Fibroblast of lung (primary cell): ENCODE data around the gene ZNF664. TPM values are rescaled to one million over a fixed set of nuclear protein-coding genes. Genes with fewer than 3 reads are reported as not detected.
A peak's percentile ranks its signal among the peaks of the same experiment; 100 is the strongest.

Experiments
- DNase-seq, 2 donors: peaks; one replicate each; pipeline versions ENCODE4 v3.0.0 to v3.0.0-alpha.2; 2010; ENCODE audit warnings: low read depth in 2 of 2
- H2AFZ ChIP-seq: 2 replicates; pipeline ENCODE4 v1.5.1; 2012; ENCODE audit warnings: low read length, control low read depth, inconsistent platforms
- H3K27ac ChIP-seq: 2 replicates; pipeline ENCODE4 v1.5.1; 2011; ENCODE audit warnings: low read length, control low read depth; ENCODE audit not compliant: insufficient read depth
- H3K27me3 ChIP-seq: 2 replicates; pipeline ENCODE4 v1.5.1; 2011; ENCODE audit warnings: mild to moderate bottlenecking, low read length; ENCODE audit not compliant: control insufficient read depth, insufficient read depth
- H3K36me3 ChIP-seq: 2 replicates; pipeline ENCODE4 v1.5.1; 2011; ENCODE audit warnings: low read length; ENCODE audit not compliant: control insufficient read depth, insufficient read depth
- H3K4me1 ChIP-seq: 2 replicates; pipeline ENCODE4 v1.5.1; 2011; ENCODE audit warnings: low read length; ENCODE audit not compliant: control insufficient read depth, insufficient read depth; ENCODE audit errors: extremely low read depth
- H3K4me2 ChIP-seq: 2 replicates; pipeline ENCODE4 v1.5.1; 2011; ENCODE audit warnings: low read length, control low read depth; ENCODE audit not compliant: insufficient read depth; ENCODE audit errors: extremely low read depth
- H3K4me3 ChIP-seq, 4 experiments: fragments of 200-600 bp in 1 of 4; sonication (generic) in 1 of 4; replicated peaks in 1 of 4; 2 replicates each; pipeline ENCODE4 v1.5.1; 2011 to 2016; ENCODE audit warnings: low read length in 4 of 4, low read depth in 3 of 4, mild to moderate bottlenecking in 3 of 4, control low read depth in 2 of 4, inconsistent platforms in 1 of 4, mixed read lengths in 1 of 4; ENCODE audit not compliant: insufficient read depth in 1 of 4; ENCODE audit errors: control extremely low read depth in 1 of 4
- H3K79me2 ChIP-seq: 2 replicates; pipeline ENCODE4 v1.5.1; 2012; ENCODE audit warnings: mild to moderate bottlenecking, low read length, inconsistent platforms; ENCODE audit not compliant: control insufficient read depth, insufficient read depth
- H3K9ac ChIP-seq: 2 replicates; pipeline ENCODE4 v1.5.1; 2011; ENCODE audit warnings: mild to moderate bottlenecking, low read length, control low read depth; ENCODE audit not compliant: insufficient read depth
- H3K9me3 ChIP-seq: 2 replicates; pipeline ENCODE4 v1.5.1; 2012; ENCODE audit warnings: low read depth, low read length; ENCODE audit not compliant: control insufficient read depth, insufficient read depth
- H4K20me1 ChIP-seq: 2 replicates; pipeline ENCODE4 v1.5.1; 2011; ENCODE audit warnings: low read length; ENCODE audit not compliant: control insufficient read depth, insufficient read depth; ENCODE audit errors: extremely low read depth
- CTCF ChIP-seq, 2 donors: IDR thresholded peaks in 1 of 2; conservative IDR thresholded peaks in 1 of 2; 1 replicate in 1 of 2; 2 replicates in 1 of 2; pipeline ENCODE4 v1.5.1; 2011 to 2012; ENCODE audit warnings: low read length in 2 of 2, control low read depth in 1 of 2, inconsistent platforms in 1 of 2, low read depth in 1 of 2, mild to moderate bottlenecking in 1 of 2
- EZH2 ChIP-seq: IDR thresholded peaks from 2 replicates; pipeline ENCODE4 v1.5.1; 2012; ENCODE audit warnings: low read length, control low read depth, mild to moderate bottlenecking; ENCODE audit errors: missing control alignments
- polyA plus RNA-seq, 2 donors: library from polyadenylated mRNA; depleted of rRNA in 1 of 2; stranded (reverse) in 1 of 2; unstranded in 1 of 2; fragments of >200 nt; gene quantifications; 2 replicates each; pipeline ENCODE4 v1.2.1, GENCODE V29; 2011 to 2012; ENCODE audit warnings: missing spikeins in 1 of 2
- total RNA-seq: library from RNA; depleted of rRNA; stranded (reverse); fragments of >200 nt; gene quantifications from 2 replicates; pipeline ENCODE4 v1.2.1, GENCODE V29; 2014

Gene ZNF664
- total and polyA plus RNA-seq, 2 donors (not counting 1 experiment from before 2014, with no cell fraction given) = 43.9 to 55.1 TPM

GRCh38 chr12:123942911-123943648 is 29.9 kb upstream of the ZNF664 start:
- Histone ChIP-seq H3K4me2 (no peak overlapping the region), H3K27me3 (no peaks in the 10 kb centered on the region), H3K9ac (no peak overlapping the region), H3K4me3 (no peak overlapping the region), H3K27ac (no peak overlapping the region), H4K20me1 (no peaks in the 10 kb centered on the region), H3K79me2 (no peaks in the 10 kb centered on the region), H3K4me1 (no peaks in the 10 kb centered on the region), H2AFZ (no peak overlapping the region), H3K36me3 (no peaks in the 10 kb centered on the region), H3K9me3 (no peaks in the 10 kb centered on the region)
- TF ChIP-seq CTCF (conservative IDR thresholded peaks at IDR 0.05 in 1 of 2, IDR thresholded peaks at IDR 0.05 in 1 of 2; ENCODE audit: low read depth in 1 of 2, low read length in 2 of 2) = no peak
- no peak for TF ChIP-seq EZH2
- DNase-seq = peak; percentile 45 to 66

- H3K79me2 ChIP-seq = no peaks in the 10 kb centered on the region
- H3K9ac ChIP-seq = no peak overlapping the region
- DNase-seq = no peak
- no peaks in the 10 kb centered on the region for H3K27me3 ChIP-seq
- H2AFZ ChIP-seq = no peak overlapping the region
- no peak overlapping the region for H3K27ac ChIP-seq
- no peaks in the 10 kb centered on the region for H3K4me1 ChIP-seq
- H3K4me3 ChIP-seq = no peak overlapping the region
- no peak for TF ChIP-seq EZH2
- TF ChIP-seq CTCF (conservative IDR thresholded peaks at IDR 0.05 in 1 of 2, IDR thresholded peaks at IDR 0.05 in 1 of 2; ENCODE audit: low read depth in 1 of 2, low read length in 2 of 2) = no peak
- H3K36me3 ChIP-seq = no peaks in the 10 kb centered on the region
- no peaks in the 10 kb centered on the region for H4K20me1 ChIP-seq
- no peak overlapping the region for H3K4me2 ChIP-seq
- no peaks in the 10 kb centered on the region for H3K9me3 ChIP-seq
These were observed 29.2 kb upstream of the ZNF664 start for GRCh38 chr12:123943816-123944215.

GRCh38 chr12:123944696-123945095 is 28.3 kb upstream of the ZNF664 start:
- no peak overlapping the region for H3K27ac ChIP-seq
- no peak overlapping the region for H2AFZ ChIP-seq
- H3K4me3 ChIP-seq = no peak overlapping the region
- H3K4me1 ChIP-seq = no peaks in the 10 kb centered on the region
- no peaks in the 10 kb centered on the region for H3K9me3 ChIP-seq
- no peaks in the 10 kb centered on the region for H4K20me1 ChIP-seq
- H3K79me2 ChIP-seq = no peaks in the 10 kb centered on the region
- no peaks in the 10 kb centered on the region for H3K36me3 ChIP-seq
- H3K27me3 ChIP-seq = no peaks in the 10 kb centered on the region
- no peak overlapping the region for H3K4me2 ChIP-seq
- TF ChIP-seq CTCF (conservative IDR thresholded peaks at IDR 0.05 in 1 of 2, IDR thresholded peaks at IDR 0.05 in 1 of 2; ENCODE audit: low read depth in 1 of 2, low read length in 2 of 2) (no peak), EZH2 (no peak)
- no peak overlapping the region for H3K9ac ChIP-seq
- DNase-seq = no peak
